Measurements from ENCODE around the gene ISYNA1.

ISYNA1 gene

GRCh38 chr19:18474366-18474887 lies 36.5 kb upstream of the ISYNA1 start:
- Histone ChIP-seq H3K4me3 (ENCODE audit: low read depth, low read length, poor library complexity, severe bottlenecking) (no peak overlapping the region), H3K4me2 (ENCODE audit: low read length) (no peak overlapping the region), H3K27ac (ENCODE audit: low read depth, low read length, poor library complexity, severe bottlenecking) (no peak overlapping the region), H3K9me2 (ENCODE audit: low read depth, low read length) (no peaks in the 10 kb centered on the region), H4K20me1 (ENCODE audit: insufficient read depth, low read length) (no peaks in the 10 kb centered on the region), H2AFZ (ENCODE audit: low read length) (no peak overlapping the region), H3K4me1 (ENCODE audit: insufficient read depth, low read length, severe bottlenecking) (peaks cover 8% of the 10 kb centered on the region), H3K79me2 (ENCODE audit: insufficient read depth, low read length) (no peaks in the 10 kb centered on the region), H3K9me3 (ENCODE audit: low read length) (no peaks in the 10 kb centered on the region), H3K36me3 (ENCODE audit: insufficient read depth, low read length) (no peaks in the 10 kb centered on the region), H3K27me3 (ENCODE audit: insufficient read depth, low read length) (no peaks in the 10 kb centered on the region), H3F3A (ENCODE audit: insufficient read depth, low read length) (no peaks in the 10 kb centered on the region), H3K9ac (ENCODE audit: low read length) (no peak overlapping the region)
- no peak for TF ChIP-seq EZH2 (IDR thresholded peaks at IDR 0.05; ENCODE audit: borderline replicate concordance, low read length)

GRCh38 chr19:18473706-18474087 lies 35.8 kb upstream of the ISYNA1 start:
- no peak overlapping the region for H3K4me2 ChIP-seq (ENCODE audit: low read length)
- H3F3A ChIP-seq (ENCODE audit: insufficient read depth, low read length) = no peaks in the 10 kb centered on the region
- H3K36me3 ChIP-seq (ENCODE audit: insufficient read depth, low read length) = no peaks in the 10 kb centered on the region
- H3K9me3 ChIP-seq (ENCODE audit: low read length) = no peaks in the 10 kb centered on the region
- TF ChIP-seq EZH2 (IDR thresholded peaks at IDR 0.05; ENCODE audit: borderline replicate concordance, low read length) (no peak), CTCF (IDR thresholded peaks at IDR 0.05; ENCODE audit: low read length) (no peak)
- H3K27ac ChIP-seq (ENCODE audit: low read depth, low read length, poor library complexity, severe bottlenecking) = no peak overlapping the region
- no peaks in the 10 kb centered on the region for H3K27me3 ChIP-seq (ENCODE audit: insufficient read depth, low read length)
- H3K79me2 ChIP-seq (ENCODE audit: insufficient read depth, low read length) = no peaks in the 10 kb centered on the region
- no peak overlapping the region for H2AFZ ChIP-seq (ENCODE audit: low read length)
- H3K9ac ChIP-seq (ENCODE audit: low read length) = no peak overlapping the region
- peaks cover under 1% of the 10 kb centered on the region for H3K4me1 ChIP-seq (ENCODE audit: insufficient read depth, low read length, severe bottlenecking)
- H3K9me2 ChIP-seq (ENCODE audit: low read depth, low read length) = no peaks in the 10 kb centered on the region
- no peak overlapping the region for H3K4me3 ChIP-seq (ENCODE audit: low read depth, low read length, poor library complexity, severe bottlenecking)
- no peaks in the 10 kb centered on the region for H4K20me1 ChIP-seq (ENCODE audit: insufficient read depth, low read length)

- no peaks in the 10 kb centered on the region for H3F3A ChIP-seq (ENCODE audit: insufficient read depth, low read length)
- no peaks in the 10 kb centered on the region for H3K79me2 ChIP-seq (ENCODE audit: insufficient read depth, low read length)
- H3K9me2 ChIP-seq (ENCODE audit: low read depth, low read length) = no peaks in the 10 kb centered on the region
- no peaks in the 10 kb centered on the region for H3K27me3 ChIP-seq (ENCODE audit: insufficient read depth, low read length)
- H3K9me3 ChIP-seq (ENCODE audit: low read length) = no peaks in the 10 kb centered on the region
- H4K20me1 ChIP-seq (ENCODE audit: insufficient read depth, low read length) = no peaks in the 10 kb centered on the region
- H3K4me1 ChIP-seq (ENCODE audit: insufficient read depth, low read length, severe bottlenecking) = no peaks in the 10 kb centered on the region
- H3K9ac ChIP-seq (ENCODE audit: low read length) = no peak overlapping the region
- H2AFZ ChIP-seq (ENCODE audit: low read length) = no peak overlapping the region
- no peak overlapping the region for H3K4me3 ChIP-seq (ENCODE audit: low read depth, low read length, poor library complexity, severe bottlenecking)
- no peak overlapping the region for H3K27ac ChIP-seq (ENCODE audit: low read depth, low read length, poor library complexity, severe bottlenecking)
- no peak for TF ChIP-seq EZH2 (IDR thresholded peaks at IDR 0.05; ENCODE audit: borderline replicate concordance, low read length)
- no peak for TF ChIP-seq CTCF (IDR thresholded peaks at IDR 0.05; ENCODE audit: low read length)
- H3K4me2 ChIP-seq (ENCODE audit: low read length) = no peak overlapping the region
- no peaks in the 10 kb centered on the region for H3K36me3 ChIP-seq (ENCODE audit: insufficient read depth, low read length)
Measured at GRCh38 chr19:18473003-18473705, 35.2 kb upstream of the ISYNA1 start.

- Histone ChIP-seq H3K27ac (ENCODE audit: low read depth, low read length, poor library complexity, severe bottlenecking) (no peak overlapping the region), H3K36me3 (ENCODE audit: insufficient read depth, low read length) (no peaks in the 10 kb centered on the region), H2AFZ (ENCODE audit: low read length) (no peak overlapping the region), H3K4me3 (ENCODE audit: low read depth, low read length, poor library complexity, severe bottlenecking) (no peak overlapping the region), H3F3A (ENCODE audit: insufficient read depth, low read length) (no peaks in the 10 kb centered on the region), H3K9me2 (ENCODE audit: low read depth, low read length) (no peaks in the 10 kb centered on the region), H3K9ac (ENCODE audit: low read length) (no peak overlapping the region), H3K27me3 (ENCODE audit: insufficient read depth, low read length) (no peaks in the 10 kb centered on the region), H4K20me1 (ENCODE audit: insufficient read depth, low read length) (no peaks in the 10 kb centered on the region), H3K9me3 (ENCODE audit: low read length) (no peaks in the 10 kb centered on the region), H3K4me2 (ENCODE audit: low read length) (no peak overlapping the region), H3K79me2 (ENCODE audit: insufficient read depth, low read length) (no peaks in the 10 kb centered on the region), H3K4me1 (ENCODE audit: insufficient read depth, low read length, severe bottlenecking) (no peaks in the 10 kb centered on the region)
- TF ChIP-seq EZH2 (IDR thresholded peaks at IDR 0.05; ENCODE audit: borderline replicate concordance, low read length) (no peak), CTCF (IDR thresholded peaks at IDR 0.05; ENCODE audit: low read length) (no peak)
Measured at GRCh38 chr19:18470787-18471186, 32.9 kb upstream of the ISYNA1 start.
